CD14-positive monocyte (primary cell): ENCODE data around the gene CEL. TPM values are rescaled to one million over a fixed set of nuclear protein-coding genes. Genes with fewer than 3 reads are reported as not detected.
"Not testable (repeated sequence)": the region's sequence is repeated elsewhere in the genome, so short reads cannot be mapped to it uniquely, and the experiment has no call there.

ENCODE experiments used
- DNase-seq, 3 donors: peaks; one replicate each; pipeline ENCODE4 v3.0.0-alpha.2; 2011 to 2022
- H2AFZ ChIP-seq: 2 replicates; pipeline ENCODE4 v1.6.0; 2012; ENCODE audit warnings: mild to moderate bottlenecking, low read depth, low read length, inconsistent platforms; ENCODE audit not compliant: insufficient read depth, poor library complexity, severe bottlenecking
- H3K27ac ChIP-seq, 2 donors: 1 replicate in 1 of 2; 2 replicates in 1 of 2; pipeline ENCODE4 v1.5.1; 2012 to 2013; ENCODE audit warnings: low read length in 2 of 2, control low read depth in 1 of 2, inconsistent platforms in 1 of 2, low read depth in 1 of 2, mild to moderate bottlenecking in 1 of 2
- H3K27me3 ChIP-seq, 2 donors: one replicate each; pipeline versions ENCODE4 v1.6.0 to v1.6.1; 2011 to 2013; ENCODE audit warnings: low read length in 2 of 2; ENCODE audit not compliant: control insufficient read depth in 2 of 2, insufficient read depth in 2 of 2
- H3K36me3 ChIP-seq, 2 donors: replicated peaks in 1 of 2; 1 replicate in 1 of 2; 2 replicates in 1 of 2; pipeline versions ENCODE4 v1.5.1 to v1.6.1; 2012 to 2013; ENCODE audit warnings: low read length in 2 of 2, control low read depth in 1 of 2, inconsistent platforms in 1 of 2, mild to moderate bottlenecking in 1 of 2; ENCODE audit not compliant: insufficient read depth in 2 of 2, control insufficient read depth in 1 of 2
- H3K4me1 ChIP-seq, 2 donors: 1 replicate in 1 of 2; 2 replicates in 1 of 2; pipeline versions ENCODE4 v1.5.1 to v1.6.1; 2012 to 2013; ENCODE audit warnings: low read length in 2 of 2, control low read depth in 1 of 2, inconsistent platforms in 1 of 2, mild to moderate bottlenecking in 1 of 2, moderate library complexity in 1 of 2; ENCODE audit not compliant: insufficient read depth in 2 of 2, control insufficient read depth in 1 of 2
- H3K4me2 ChIP-seq: replicated peaks from 2 replicates; pipeline ENCODE3; 2012; ENCODE audit warnings: low read length, moderate library complexity, mild to moderate bottlenecking; ENCODE audit not compliant: poor library complexity, severe bottlenecking; ENCODE audit errors: extremely low read depth
- H3K4me3 ChIP-seq, 3 experiments: fragments of 200-600 bp in 1 of 3; sonication (generic) in 1 of 3; replicated peaks in 1 of 3; 1 replicate in 2 of 3; 2 replicates in 1 of 3; pipeline ENCODE4 v1.5.1; 2011 to 2013; ENCODE audit warnings: low read length in 3 of 3, mild to moderate bottlenecking in 3 of 3, control low read depth in 2 of 3, low read depth in 2 of 3, inconsistent platforms in 1 of 3, moderate library complexity in 1 of 3
- H3K79me2 ChIP-seq: 2 replicates; pipeline ENCODE4 v1.6.0; 2012; ENCODE audit warnings: mild to moderate bottlenecking, control low read depth, inconsistent platforms, low read length, moderate library complexity; ENCODE audit not compliant: insufficient read depth
- H3K9ac ChIP-seq: 2 replicates; pipeline ENCODE4 v1.6.0; 2017; ENCODE audit warnings: low read length, mild to moderate bottlenecking; ENCODE audit not compliant: insufficient read depth, poor library complexity, severe bottlenecking
- H3K9me3 ChIP-seq, 2 donors: replicated peaks in 1 of 2; 1 replicate in 1 of 2; 2 replicates in 1 of 2; pipeline versions ENCODE4 v1.5.1 to v1.6.1; 2012 to 2013; ENCODE audit warnings: low read length in 2 of 2, control low read depth in 1 of 2; ENCODE audit not compliant: control insufficient read depth in 1 of 2, insufficient read depth in 1 of 2
- H4K20me1 ChIP-seq: 2 replicates; pipeline ENCODE4 v1.6.0; 2012; ENCODE audit warnings: mild to moderate bottlenecking, low read length, control low read depth, moderate library complexity; ENCODE audit not compliant: insufficient read depth
- H3K27ac Mint-ChIP-seq, 7 donors: one replicate each; pipeline ENCODE4 v1.8.0; 2020; ENCODE audit warnings: mild to moderate bottlenecking in 7 of 7, mixed read lengths in 7 of 7, moderate library complexity in 6 of 7, inconsistent platforms in 2 of 7
- H3K27me3 Mint-ChIP-seq, 3 donors: one replicate each; pipeline ENCODE4 v1.8.0; 2021 to 2022; ENCODE audit warnings: low read depth in 3 of 3, mild to moderate bottlenecking in 3 of 3, mixed read lengths in 3 of 3, moderate library complexity in 3 of 3, inconsistent platforms in 1 of 3
- H3K36me3 Mint-ChIP-seq, 2 donors: one replicate each; pipeline ENCODE4 v1.8.0; 2020; ENCODE audit warnings: mixed read lengths in 2 of 2, inconsistent platforms in 1 of 2, mild to moderate bottlenecking in 1 of 2
- H3K4me1 Mint-ChIP-seq: one replicate; pipeline ENCODE4 v1.8.0; 2020; ENCODE audit warnings: mild to moderate bottlenecking, mixed read lengths
- H3K4me3 Mint-ChIP-seq, 2 donors: one replicate each; pipeline ENCODE4 v1.8.0; 2020; ENCODE audit warnings: mild to moderate bottlenecking in 2 of 2, mixed read lengths in 2 of 2, moderate library complexity in 1 of 2
- H3K9me3 Mint-ChIP-seq, 7 donors: one replicate each; pipeline ENCODE4 v1.8.0; 2020 to 2022; ENCODE audit warnings: mixed read lengths in 7 of 7, mild to moderate bottlenecking in 6 of 7, moderate library complexity in 6 of 7, inconsistent platforms in 2 of 7
- CTCF ChIP-seq: fragments of 200-600 bp; IDR thresholded peaks from one replicate; pipeline ENCODE4 v1.8.0; 2022; ENCODE audit warnings: antibody characterized with exemption, mild to moderate bottlenecking
- WGBS: methylation state at CpG from one replicate; pipeline ENCODE4 v1.1.5; 2013; ENCODE audit warnings: missing lambda C conversion rate; ENCODE audit not compliant: insufficient coverage; 5-methylcytosine and 5-hydroxymethylcytosine counted together
- intact Hi-C, 2 donors: fragments of 100-400 bp; cut with micrococcal nuclease; formaldehyde crosslinking; loops; one replicate each; pipeline versions ENCODE4 v1.15.0 to v1.15.1; 2023
- polyA plus RNA-seq, 3 donors: library from polyadenylated mRNA; depleted of rRNA in 1 of 3; unstranded in 2 of 3; stranded (reverse) in 1 of 3; fragments of 300-500 nt in 2 of 3; fragments of >200 nt in 1 of 3; fragmentation: Illumina TruSeq in 2 of 3; gene quantifications; 1 replicate in 2 of 3; 2 replicates in 1 of 3; pipeline ENCODE4 v1.2.3, GENCODE V29; 2012 to 2021

CEL gene
- polyA plus RNA-seq, 3 donors = 0.24 TPM; not detected in 2

GRCh38 chr9:133062569-133062968 is 788 bp downstream of the CEL start:
- DNase-seq, H2AFZ ChIP-seq, H3K27ac Mint-ChIP-seq, intact Hi-C loops, H3K9ac ChIP-seq, H3K9me3 Mint-ChIP-seq, H3K27me3 Mint-ChIP-seq, H3K27me3 ChIP-seq, H3K27ac ChIP-seq, H3K9me3 ChIP-seq, H4K20me1 ChIP-seq, H3K4me3 ChIP-seq, H3K4me2 ChIP-seq, H3K4me3 Mint-ChIP-seq, H3K79me2 ChIP-seq: not testable (repeated sequence)
- H3K4me1 Mint-ChIP-seq = peaks cover 31% of the 10 kb centered on the region
- Histone ChIP-seq H3K4me1 (peaks cover 4 to 20% of the 10 kb centered on the region in 2 donors), H3K36me3 (peaks cover 6 to 11% of the 10 kb centered on the region in 2 donors)
- no CpG with 5 or more reads among the region's 8 CpGs for WGBS
- peaks cover 14 to 15% of the 10 kb centered on the region in 2 donors for H3K36me3 Mint-ChIP-seq

- H3K4me2 ChIP-seq = no peak overlapping the region
- H3K4me1 Mint-ChIP-seq = peaks cover 29% of the 10 kb centered on the region
- peaks cover 4 to 19% of the 10 kb centered on the region in 2 donors for H3K4me1 ChIP-seq
- H3K9me3 Mint-ChIP-seq = no peaks in the 10 kb centered on the region
- DNase-seq = no peak
- no peak overlapping the region for H2AFZ ChIP-seq
- 46% methylated on average over 8 of the region's 8 CpGs for WGBS
- H3K27me3 Mint-ChIP-seq = peaks cover 3 to 8% (median 8%) of the 10 kb centered on the region in 3 donors
- no peaks in the 10 kb centered on the region for H3K27me3 ChIP-seq
- no peak overlapping the region for H3K27ac Mint-ChIP-seq
- peaks cover under 1 to 5% of the 10 kb centered on the region in 2 donors for H3K36me3 ChIP-seq
- peaks cover 8 to 10% of the 10 kb centered on the region in 2 donors for H3K36me3 Mint-ChIP-seq
- H3K9ac ChIP-seq = no peak overlapping the region
- intact Hi-C loops = no loop called here
- H3K9me3 ChIP-seq = no peaks in the 10 kb centered on the region
- no peaks in the 10 kb centered on the region for H4K20me1 ChIP-seq
- H3K27ac ChIP-seq = no peak overlapping the region
- H3K4me3 Mint-ChIP-seq = no peak overlapping the region
- no peak overlapping the region for H3K4me3 ChIP-seq
- TF ChIP-seq CTCF = no peak
- no peaks in the 10 kb centered on the region for H3K79me2 ChIP-seq
Measured at GRCh38 chr9:133063159-133063499, 1.3 kb downstream of the CEL start.
